Activated naive CD4-positive, alpha-beta T cell treated with Interleukin-2 at 50 U/mL for 16 hours (primary cell): ENCODE data around the gene CSN1S1.

Source experiments
- DNase-seq: peaks from one replicate; pipeline ENCODE4 v3.0.0-alpha.2; 2020

Gene CSN1S1

GRCh38 chr4:69994782-69995181 lies 63.9 kb downstream of the CSN1S1 start:
- no peak for DNase-seq

GRCh38 chr4:69995526-69996016 lies 64.7 kb downstream of the CSN1S1 start, which contains the start of gene STATH:
STATH (plus strand) TSS chr4:69995966; CDS start chr4:69998438, 2,472 bp downstream.
- DNase-seq, result no peak
